GM10248 (cell line): ENCODE measurements around the gene ZNF160.

Source experiments
- CTCF ChIA-PET: fragments of 300-600 bp; sonication (Branson Sonifier 250); formaldehyde crosslinking; extraction: SDS; loops from one replicate; lab custom pipeline; 2021; ENCODE audit warnings: antibody characterized with exemption; lab: Yijun Ruan, JAX
- POLR2A ChIA-PET: fragments of 350-650 bp; sonication (Branson Sonifier 250); formaldehyde crosslinking; extraction: SDS; loops from one replicate; lab custom pipeline; 2020; ENCODE audit warnings: antibody characterized with exemption; lab: Yijun Ruan, JAX
- DNase-seq: peaks from one replicate; pipeline ENCODE4 v3.0.0; 2012; ENCODE audit errors: extremely low spot score
- TF ChIP-seq, protein P1 (sequence below): IDR thresholded peaks from 2 replicates; pipeline ENCODE4 v1.5.1; 2012; ENCODE audit warnings: mild to moderate bottlenecking, low read depth; ENCODE audit errors: extremely low read depth, missing control alignments, control extremely low read depth

Gene ZNF160

DNA sequence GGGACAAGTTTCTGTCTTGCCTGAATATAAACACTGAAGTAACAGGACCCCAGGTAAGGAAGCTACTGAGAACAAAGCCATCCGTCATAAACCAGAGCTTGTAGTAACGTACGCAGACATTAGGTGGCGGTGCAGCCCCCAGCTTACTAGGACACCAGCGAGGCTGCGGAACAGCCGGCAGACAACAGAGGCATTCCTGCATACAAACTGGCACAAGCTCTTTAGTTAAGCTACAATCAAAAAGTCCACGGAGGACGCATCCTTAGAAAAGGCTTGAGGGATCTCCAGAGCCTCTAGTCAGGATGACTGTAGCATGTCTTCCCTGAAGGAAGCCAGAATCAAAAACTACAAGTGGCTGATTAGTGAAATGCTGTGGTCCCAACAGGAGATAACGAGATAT, 26.2 kb downstream of the ZNF160 start:
- ChIA-PET POLR2A (no interaction called here), CTCF (no interaction called here)
- DNase-seq: no peak
- TF ChIP-seq, protein P1, sequence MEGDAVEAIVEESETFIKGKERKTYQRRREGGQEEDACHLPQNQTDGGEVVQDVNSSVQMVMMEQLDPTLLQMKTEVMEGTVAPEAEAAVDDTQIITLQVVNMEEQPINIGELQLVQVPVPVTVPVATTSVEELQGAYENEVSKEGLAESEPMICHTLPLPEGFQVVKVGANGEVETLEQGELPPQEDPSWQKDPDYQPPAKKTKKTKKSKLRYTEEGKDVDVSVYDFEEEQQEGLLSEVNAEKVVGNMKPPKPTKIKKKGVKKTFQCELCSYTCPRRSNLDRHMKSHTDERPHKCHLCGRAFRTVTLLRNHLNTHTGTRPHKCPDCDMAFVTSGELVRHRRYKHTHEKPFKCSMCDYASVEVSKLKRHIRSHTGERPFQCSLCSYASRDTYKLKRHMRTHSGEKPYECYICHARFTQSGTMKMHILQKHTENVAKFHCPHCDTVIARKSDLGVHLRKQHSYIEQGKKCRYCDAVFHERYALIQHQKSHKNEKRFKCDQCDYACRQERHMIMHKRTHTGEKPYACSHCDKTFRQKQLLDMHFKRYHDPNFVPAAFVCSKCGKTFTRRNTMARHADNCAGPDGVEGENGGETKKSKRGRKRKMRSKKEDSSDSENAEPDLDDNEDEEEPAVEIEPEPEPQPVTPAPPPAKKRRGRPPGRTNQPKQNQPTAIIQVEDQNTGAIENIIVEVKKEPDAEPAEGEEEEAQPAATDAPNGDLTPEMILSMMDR: no peak

DNA sequence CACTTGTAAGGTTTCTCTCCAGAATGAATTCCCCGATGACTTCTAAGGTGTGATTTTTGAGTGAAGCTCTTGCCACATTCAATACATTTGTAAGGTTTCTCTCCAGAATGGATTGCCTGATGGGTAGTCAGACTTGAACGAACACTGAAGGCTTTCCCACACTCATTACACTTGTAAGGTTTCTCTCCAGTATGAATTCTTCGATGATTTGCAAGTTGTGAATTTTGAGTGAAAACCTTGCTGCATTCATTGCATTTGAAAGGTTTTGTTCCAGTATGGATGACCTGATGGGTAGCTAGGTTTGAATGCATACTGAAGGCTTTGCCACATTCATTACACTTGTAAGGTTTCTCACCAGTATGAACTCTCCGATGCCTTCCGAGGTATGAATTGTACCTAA, 34.4 kb downstream of the ZNF160 start:
- CTCF ChIA-PET: no interaction called here
- POLR2A ChIA-PET: no interaction called here
- TF ChIP-seq, protein P1: no peak
- no peak for DNase-seq

DNA sequence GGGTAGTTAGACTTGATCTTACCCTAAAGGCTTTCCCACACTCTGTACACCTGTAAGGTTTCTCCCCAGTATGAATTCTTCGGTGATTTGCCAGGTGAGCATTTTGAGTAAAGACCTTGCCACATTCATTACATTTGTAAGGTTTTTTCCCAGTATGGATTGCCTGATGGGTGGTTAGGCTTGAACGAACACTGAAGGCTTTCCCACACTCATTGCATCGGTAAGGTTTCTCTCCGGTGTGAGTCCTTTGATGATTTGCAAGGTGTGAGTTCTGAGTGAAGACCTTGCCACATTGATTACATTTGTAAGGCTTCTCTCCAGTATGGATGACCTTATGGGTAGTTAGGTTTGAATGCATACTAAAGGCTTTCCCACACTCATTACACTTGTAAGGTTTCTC, 35.0 kb downstream of the ZNF160 start:
- TF ChIP-seq, protein P1: no peak
- ChIA-PET CTCF (no interaction called here), POLR2A (no interaction called here)
- no peak for DNase-seq

DNA sequence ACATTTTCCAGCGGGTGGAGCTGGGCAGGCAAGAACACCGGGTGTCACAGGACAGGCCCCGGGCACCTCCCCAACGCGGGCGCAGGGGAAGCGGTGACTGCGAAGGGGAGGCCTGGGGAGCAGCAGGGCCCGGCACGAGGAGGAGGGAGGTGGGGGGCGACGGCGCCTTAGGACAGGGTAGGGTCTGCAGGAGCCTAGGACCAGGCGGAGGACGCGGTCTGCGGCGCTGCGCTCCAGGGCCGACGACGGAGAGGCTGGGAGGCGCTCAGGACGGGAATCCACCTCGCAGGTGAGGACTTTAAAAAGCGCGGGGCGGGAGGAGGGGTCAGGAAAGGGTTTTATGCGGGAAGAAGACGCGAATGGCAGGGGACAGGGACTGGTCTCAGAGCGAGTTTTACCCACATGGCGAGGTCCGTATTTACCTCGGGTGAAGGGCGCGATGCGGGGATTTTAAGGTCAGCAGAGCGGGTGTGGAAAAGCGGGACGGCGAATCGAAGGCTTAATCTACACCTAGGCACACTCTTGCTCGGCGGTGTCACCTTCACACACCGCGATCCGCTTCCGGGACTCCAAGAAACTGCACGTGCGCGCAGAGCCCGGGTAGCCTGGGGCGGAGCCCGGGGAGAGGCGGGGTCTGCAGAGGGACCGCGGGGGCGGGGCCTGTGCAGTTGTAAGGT, 45.2 kb downstream of the ZNF160 start:
- no peak for DNase-seq
- POLR2A ChIA-PET: no interaction called here
- CTCF ChIA-PET: no interaction called here
- TF ChIP-seq, protein P1: no peak

DNA sequence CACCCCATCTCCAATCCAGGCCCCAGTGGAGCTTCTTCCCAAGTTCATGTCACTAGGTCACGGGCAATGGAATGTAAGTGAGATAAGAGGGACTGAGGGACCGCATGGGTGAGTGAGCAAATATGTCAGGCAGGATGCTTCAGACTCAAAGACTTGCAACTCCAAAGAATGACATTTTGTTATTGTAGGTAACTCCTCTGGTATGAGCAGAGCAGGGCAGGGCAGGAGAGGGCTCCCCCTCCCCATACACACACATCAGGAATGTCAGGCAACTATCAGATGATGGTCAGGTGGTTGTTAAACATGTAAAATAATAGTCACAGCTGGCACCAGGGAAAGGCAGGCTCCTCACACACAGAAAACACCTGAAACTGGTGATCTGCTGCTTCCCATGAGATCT, 48.1 kb downstream of the ZNF160 start:
- no peak for DNase-seq
- CTCF ChIA-PET: no interaction called here
- TF ChIP-seq, protein P1: no peak
- POLR2A ChIA-PET: no interaction called here

DNA sequence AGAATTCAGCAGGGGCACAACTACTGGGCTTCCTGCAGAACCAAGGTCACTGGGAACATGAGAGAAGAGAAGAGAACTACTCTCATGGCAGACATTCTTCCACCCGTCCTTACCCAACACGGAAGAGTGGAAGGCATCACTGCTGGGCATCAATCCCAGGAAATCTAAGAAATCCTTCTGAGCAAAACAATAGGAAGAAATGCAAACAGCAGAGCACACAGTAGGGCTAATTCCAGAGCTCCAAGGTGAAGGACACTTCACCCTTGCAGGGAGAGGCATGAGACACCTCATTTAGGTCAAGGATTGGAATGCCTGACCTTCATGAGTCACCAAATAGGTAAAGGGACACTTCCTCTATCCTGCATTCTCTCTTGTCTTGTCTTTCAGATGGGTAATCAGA, 55.8 kb downstream of the ZNF160 start:
- TF ChIP-seq, protein P1: no peak
- no peak for DNase-seq
- CTCF ChIA-PET: no interaction called here
- POLR2A ChIA-PET: no interaction called here
